Chondrocyte (in vitro differentiated cells): ENCODE data around the gene ZNF580. TPM values are rescaled to one million over a fixed set of nuclear protein-coding genes. Genes with fewer than 3 reads are reported as not detected.

ENCODE experiments used
- DNase-seq: peaks from one replicate; pipeline ENCODE4 v3.0.0; 2021; ENCODE audit warnings: mixed read lengths, low spot score
- H3K27ac Mint-ChIP-seq: one replicate; pipeline ENCODE4 v1.8.0; 2021; ENCODE audit warnings: mild to moderate bottlenecking, moderate library complexity, mixed read lengths; ENCODE audit not compliant: unreplicated experiment
- H3K27me3 Mint-ChIP-seq: 2 replicates; pipeline ENCODE4 v1.8.0; 2021; ENCODE audit warnings: low read depth, mixed read lengths
- H3K36me3 Mint-ChIP-seq: 2 replicates; pipeline ENCODE4 v1.8.0; 2021; ENCODE audit warnings: low read depth, mixed read lengths
- H3K4me1 Mint-ChIP-seq: 2 replicates; pipeline ENCODE4 v1.8.0; 2021; ENCODE audit warnings: low read depth, mild to moderate bottlenecking, mixed read lengths
- H3K4me3 Mint-ChIP-seq: one replicate; pipeline ENCODE4 v1.8.0; 2021; ENCODE audit warnings: mild to moderate bottlenecking, moderate library complexity, mixed read lengths; ENCODE audit not compliant: unreplicated experiment
- H3K9me3 Mint-ChIP-seq: 2 replicates; pipeline ENCODE4 v1.8.0; 2021; ENCODE audit warnings: low read depth, mixed read lengths
- total RNA-seq: library from RNA; stranded (reverse); gene quantifications from 3 replicates; pipeline ENCODE4 v1.2.1, GENCODE V29; 2021
- TF ChIP-seq, protein P1 (sequence below): fragments of 200-600 bp; sonication (generic); IDR thresholded peaks from 2 replicates; pipeline ENCODE4 v1.5.0; 2021; ENCODE audit warnings: antibody characterized with exemption, mild to moderate bottlenecking, moderate library complexity

Gene ZNF580
- total RNA-seq, 1 donor from 2014 or later: 45.0 TPM

DNA sequence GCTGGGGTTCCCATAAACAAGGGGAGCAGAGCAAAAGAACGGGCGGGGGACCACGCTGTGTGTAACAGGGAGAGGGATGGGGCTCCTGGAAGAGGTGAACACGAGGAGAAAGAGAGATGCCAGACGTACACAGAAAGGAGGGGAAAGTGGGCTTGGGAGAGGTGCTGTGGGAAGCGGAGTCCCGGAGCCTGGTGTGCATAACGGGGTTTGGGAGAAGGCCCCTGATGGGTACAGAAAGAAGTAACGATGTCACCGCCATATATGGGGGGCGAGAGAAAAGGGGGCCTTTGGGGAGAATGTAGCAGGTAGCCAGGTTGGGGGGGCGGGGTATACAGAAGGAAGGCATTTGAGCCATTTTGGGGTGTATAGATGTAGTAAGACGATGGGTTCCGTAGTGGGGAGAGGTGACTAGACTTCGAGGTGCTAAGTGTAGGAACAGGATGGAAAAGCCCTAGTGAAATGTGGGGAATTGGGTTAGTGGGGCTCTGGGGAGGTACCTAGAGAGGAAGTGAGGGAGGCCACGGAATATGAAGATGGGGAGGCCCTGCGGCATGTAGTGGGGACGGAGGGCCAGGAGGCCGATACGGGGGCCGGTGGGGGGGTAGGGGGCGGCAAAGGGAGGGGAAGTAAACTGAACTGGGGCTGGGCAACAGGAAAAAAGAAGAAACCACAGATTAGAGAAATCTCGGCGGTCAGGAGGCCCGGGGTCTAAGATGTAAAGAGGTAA, 787 bp downstream of the ZNF580 start:
- Mint-ChIP-seq H3K27me3 (no peaks in the 10 kb centered on the region), H3K4me1 (peaks cover 60% of the 10 kb centered on the region), H3K4me3 (peak overlapping the region; percentile 84), H3K36me3 (peaks cover 9% of the 10 kb centered on the region), H3K27ac (peak overlapping the region; percentile 84), H3K9me3 (no peaks in the 10 kb centered on the region)
- TF ChIP-seq, protein P1, sequence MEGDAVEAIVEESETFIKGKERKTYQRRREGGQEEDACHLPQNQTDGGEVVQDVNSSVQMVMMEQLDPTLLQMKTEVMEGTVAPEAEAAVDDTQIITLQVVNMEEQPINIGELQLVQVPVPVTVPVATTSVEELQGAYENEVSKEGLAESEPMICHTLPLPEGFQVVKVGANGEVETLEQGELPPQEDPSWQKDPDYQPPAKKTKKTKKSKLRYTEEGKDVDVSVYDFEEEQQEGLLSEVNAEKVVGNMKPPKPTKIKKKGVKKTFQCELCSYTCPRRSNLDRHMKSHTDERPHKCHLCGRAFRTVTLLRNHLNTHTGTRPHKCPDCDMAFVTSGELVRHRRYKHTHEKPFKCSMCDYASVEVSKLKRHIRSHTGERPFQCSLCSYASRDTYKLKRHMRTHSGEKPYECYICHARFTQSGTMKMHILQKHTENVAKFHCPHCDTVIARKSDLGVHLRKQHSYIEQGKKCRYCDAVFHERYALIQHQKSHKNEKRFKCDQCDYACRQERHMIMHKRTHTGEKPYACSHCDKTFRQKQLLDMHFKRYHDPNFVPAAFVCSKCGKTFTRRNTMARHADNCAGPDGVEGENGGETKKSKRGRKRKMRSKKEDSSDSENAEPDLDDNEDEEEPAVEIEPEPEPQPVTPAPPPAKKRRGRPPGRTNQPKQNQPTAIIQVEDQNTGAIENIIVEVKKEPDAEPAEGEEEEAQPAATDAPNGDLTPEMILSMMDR: no peak
- DNase-seq: no peak

DNA sequence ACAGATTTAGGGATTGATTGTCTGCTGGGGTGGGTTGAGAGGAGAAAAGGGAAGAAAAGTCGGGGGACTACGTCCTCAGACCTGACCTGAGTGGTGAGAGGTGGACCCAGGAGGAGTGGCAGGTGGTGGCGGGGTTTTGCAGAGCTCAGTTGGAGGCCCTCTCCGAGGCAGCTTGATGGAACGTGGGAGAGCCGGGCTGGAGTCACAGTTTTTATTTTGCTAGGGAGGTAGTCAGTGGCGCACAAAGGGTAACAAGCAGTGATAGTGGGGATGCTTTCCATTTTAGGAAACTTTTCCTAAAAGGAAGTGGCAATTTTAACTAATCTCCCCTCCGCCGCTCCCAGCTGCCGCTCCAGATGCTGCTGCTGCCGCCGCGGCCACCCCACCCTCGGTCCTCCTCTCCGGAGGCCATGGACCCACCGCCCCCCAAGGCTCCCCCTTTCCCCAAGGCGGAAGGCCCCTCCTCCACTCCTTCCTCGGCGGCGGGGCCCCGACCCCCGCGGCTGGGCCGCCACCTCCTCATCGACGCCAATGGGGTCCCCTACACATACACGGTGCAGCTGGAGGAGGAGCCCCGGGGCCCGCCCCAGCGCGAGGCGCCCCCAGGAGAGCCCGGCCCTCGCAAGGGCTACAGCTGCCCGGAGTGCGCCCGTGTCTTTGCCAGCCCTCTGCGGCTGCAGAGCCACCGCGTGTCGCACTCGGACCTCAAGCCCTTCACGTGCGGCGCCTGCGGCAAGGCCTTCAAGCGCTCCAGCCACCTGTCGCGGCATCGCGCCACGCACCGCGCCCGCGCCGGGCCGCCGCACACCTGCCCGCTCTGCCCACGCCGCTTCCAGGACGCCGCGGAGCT, 1.6 kb downstream of the ZNF580 start:
- H3K36me3 Mint-ChIP-seq: peaks cover 9% of the 10 kb centered on the region
- no peak for DNase-seq
- H3K9me3 Mint-ChIP-seq: no peaks in the 10 kb centered on the region
- TF ChIP-seq, protein P1: no peak
- peak overlapping the region; percentile 84 for H3K4me3 Mint-ChIP-seq
- no peaks in the 10 kb centered on the region for H3K27me3 Mint-ChIP-seq
- peaks cover 59% of the 10 kb centered on the region for H3K4me1 Mint-ChIP-seq
- peak overlapping the region; percentile 97 for H3K27ac Mint-ChIP-seq

DNA sequence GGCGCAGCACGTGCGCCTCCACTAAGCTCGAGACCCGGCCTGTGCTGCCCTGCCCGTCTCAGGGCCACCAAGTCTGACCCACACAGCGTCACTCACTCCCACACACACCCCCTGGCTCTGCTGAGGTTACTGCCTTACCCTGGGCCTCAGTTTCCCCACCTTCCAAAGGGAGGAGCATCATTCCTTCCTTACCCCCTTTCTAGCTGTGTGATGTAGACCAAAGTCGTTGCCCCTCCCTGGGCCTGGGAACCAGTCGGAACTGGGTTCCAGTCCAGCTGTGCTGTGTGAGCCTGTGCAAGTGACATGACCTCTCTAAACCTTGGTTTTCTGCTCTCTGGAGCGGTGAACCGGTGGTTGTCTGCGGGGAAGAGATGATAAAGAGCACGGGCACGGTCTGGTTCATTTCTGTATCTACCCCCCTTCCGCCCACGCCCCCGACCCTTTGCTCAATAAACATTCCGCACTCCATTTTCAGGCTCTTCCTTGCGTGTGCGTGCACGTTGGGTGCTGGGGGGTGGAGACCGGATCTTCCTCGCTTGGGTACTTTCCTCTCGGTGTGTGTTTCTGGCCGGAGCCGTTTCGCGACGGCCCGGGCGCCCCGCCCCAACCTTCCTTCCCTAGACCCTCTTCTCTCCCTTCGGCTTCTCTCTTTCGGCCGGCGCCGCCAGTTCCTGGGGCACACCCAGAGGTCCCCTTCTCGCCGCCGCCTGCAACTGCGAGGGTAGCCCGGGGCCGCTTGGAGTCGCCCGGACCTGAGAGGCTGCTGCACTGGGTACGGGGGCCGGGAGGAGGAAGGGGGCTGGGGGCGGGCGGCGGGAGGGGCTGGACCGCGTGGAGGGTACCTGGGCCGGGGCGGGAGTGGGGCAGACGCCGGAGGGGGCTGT, 2.4 kb downstream of the ZNF580 start, which contains the start of gene ZNF581:
Gene ZNF581 (plus strand): TSS at position 647 of the 884 bp plus-strand sequence. CDS start 923 bp downstream, outside the sequence.
- TF ChIP-seq, protein P1: no peak
- H3K27me3 Mint-ChIP-seq: no peaks in the 10 kb centered on the region
- no peaks in the 10 kb centered on the region for H3K9me3 Mint-ChIP-seq
- peaks cover 55% of the 10 kb centered on the region for H3K4me1 Mint-ChIP-seq
- H3K36me3 Mint-ChIP-seq: peaks cover 6% of the 10 kb centered on the region
- H3K4me3 Mint-ChIP-seq: peak within 1 kb of the TSS; percentile 84
- H3K27ac Mint-ChIP-seq: peak within 1 kb of the TSS; percentile 97
- DNase-seq: no peak

DNA sequence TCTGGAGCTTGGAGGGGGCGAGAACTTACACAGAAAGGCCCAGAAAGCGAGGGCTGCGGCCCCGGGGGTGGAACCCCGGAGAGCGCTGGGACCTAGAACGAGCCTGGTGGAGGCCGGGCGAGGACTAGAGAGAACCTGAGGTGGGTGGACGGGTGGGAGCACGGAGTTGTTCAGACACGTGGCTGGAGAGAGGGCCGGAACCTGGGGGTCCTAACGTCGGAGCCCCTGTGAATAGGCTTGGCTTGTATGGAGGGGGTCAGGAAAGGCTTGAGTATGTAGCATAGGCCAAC, 3.0 kb downstream of the ZNF580 start:
- no peaks in the 10 kb centered on the region for H3K27me3 Mint-ChIP-seq
- no peaks in the 10 kb centered on the region for H3K9me3 Mint-ChIP-seq

More for the DNA sequence above, 3.0 kb downstream of the ZNF580 start:
- peaks cover 6% of the 10 kb centered on the region for H3K36me3 Mint-ChIP-seq
- TF ChIP-seq, protein P1: no peak
- H3K4me1 Mint-ChIP-seq: peaks cover 58% of the 10 kb centered on the region
- peak overlapping the region; percentile 84 for H3K4me3 Mint-ChIP-seq
- H3K27ac Mint-ChIP-seq: peak overlapping the region; percentile 90
- DNase-seq: no peak
